ENCODE data around the gene TOLLIP.

TOLLIP gene

DNA sequence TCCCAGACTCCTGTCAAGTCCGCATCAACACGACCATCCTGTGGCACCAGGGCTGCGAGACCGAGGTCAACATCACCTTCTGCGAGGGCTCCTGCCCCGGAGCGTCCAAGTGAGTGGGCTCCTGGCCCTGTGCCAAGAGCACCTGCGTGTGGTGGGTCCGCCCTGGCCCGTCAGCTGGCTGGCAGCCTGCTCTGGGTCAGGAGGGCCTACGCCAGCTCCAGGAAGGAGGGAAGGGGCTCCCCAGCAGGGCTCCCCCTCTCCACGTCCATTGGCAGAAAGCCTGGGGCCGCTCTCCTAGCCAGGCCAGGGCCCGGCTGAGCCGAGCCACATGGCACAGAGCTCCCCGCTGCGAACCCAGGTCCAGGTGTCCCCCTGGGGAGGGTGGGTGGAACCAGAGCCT, 48.8 kb downstream of the TOLLIP start:
- no peak for TF ChIP-seq CEBPB (IDR thresholded peaks at IDR 0.05)
- TF ChIP-seq NFIC (IDR thresholded peaks at IDR 0.05), result peak; percentile 42

DNA sequence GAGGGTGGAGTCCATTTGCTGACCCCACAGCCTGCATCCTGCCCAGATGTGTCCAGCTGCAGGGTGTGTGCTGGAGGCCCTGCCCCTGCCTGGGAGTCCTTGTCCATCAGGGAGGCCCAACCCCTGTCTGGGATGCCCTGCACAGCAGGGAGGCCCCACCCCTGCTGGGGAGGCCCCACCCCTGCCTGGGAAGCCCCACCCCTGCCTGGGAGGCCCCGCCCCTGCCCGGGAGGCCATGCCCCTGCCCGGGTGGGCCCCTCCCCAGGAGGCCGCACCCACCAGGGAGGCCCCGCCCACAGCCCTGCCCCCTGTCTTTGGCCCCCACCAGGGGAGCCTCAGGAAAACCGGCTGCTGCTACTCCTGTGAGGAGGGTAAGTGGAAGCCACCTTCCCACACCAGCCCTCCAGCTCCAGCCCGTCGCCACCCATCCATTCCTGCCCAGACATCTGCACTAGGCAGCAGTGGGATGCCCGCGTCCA, 49.4 kb downstream of the TOLLIP start:
- TF ChIP-seq NFIC (IDR thresholded peaks at IDR 0.05) (no peak), TEAD4 (IDR thresholded peaks at IDR 0.05) (no peak), TCF12 (IDR thresholded peaks at IDR 0.05; ENCODE audit: low read depth) (no peak), EGR1 (IDR thresholded peaks at IDR 0.05) (no peak), TAF1 (IDR thresholded peaks at IDR 0.05; ENCODE audit: low read depth) (no peak), CREB1 (IDR thresholded peaks at IDR 0.05; ENCODE audit: low read depth) (no peak), EP300 (IDR thresholded peaks at IDR 0.05; ENCODE audit: borderline replicate concordance) (no peak), CEBPB (IDR thresholded peaks at IDR 0.05) (no peak), RAD21 (IDR thresholded peaks at IDR 0.05; ENCODE audit: low read depth) (no peak), FOXM1 (IDR thresholded peaks at IDR 0.05; ENCODE audit: borderline replicate concordance, low read depth) (no peak), ZBTB7A (IDR thresholded peaks at IDR 0.05; ENCODE audit: low read depth) (no peak), YY1 (IDR thresholded peaks at IDR 0.05; ENCODE audit: low read depth) (no peak)
- TF ChIP-seq, protein P1, sequence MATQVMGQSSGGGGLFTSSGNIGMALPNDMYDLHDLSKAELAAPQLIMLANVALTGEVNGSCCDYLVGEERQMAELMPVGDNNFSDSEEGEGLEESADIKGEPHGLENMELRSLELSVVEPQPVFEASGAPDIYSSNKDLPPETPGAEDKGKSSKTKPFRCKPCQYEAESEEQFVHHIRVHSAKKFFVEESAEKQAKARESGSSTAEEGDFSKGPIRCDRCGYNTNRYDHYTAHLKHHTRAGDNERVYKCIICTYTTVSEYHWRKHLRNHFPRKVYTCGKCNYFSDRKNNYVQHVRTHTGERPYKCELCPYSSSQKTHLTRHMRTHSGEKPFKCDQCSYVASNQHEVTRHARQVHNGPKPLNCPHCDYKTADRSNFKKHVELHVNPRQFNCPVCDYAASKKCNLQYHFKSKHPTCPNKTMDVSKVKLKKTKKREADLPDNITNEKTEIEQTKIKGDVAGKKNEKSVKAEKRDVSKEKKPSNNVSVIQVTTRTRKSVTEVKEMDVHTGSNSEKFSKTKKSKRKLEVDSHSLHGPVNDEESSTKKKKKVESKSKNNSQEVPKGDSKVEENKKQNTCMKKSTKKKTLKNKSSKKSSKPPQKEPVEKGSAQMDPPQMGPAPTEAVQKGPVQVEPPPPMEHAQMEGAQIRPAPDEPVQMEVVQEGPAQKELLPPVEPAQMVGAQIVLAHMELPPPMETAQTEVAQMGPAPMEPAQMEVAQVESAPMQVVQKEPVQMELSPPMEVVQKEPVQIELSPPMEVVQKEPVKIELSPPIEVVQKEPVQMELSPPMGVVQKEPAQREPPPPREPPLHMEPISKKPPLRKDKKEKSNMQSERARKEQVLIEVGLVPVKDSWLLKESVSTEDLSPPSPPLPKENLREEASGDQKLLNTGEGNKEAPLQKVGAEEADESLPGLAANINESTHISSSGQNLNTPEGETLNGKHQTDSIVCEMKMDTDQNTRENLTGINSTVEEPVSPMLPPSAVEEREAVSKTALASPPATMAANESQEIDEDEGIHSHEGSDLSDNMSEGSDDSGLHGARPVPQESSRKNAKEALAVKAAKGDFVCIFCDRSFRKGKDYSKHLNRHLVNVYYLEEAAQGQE (IDR thresholded peaks at IDR 0.05; ENCODE audit: low read depth), result no peak
- TF ChIP-seq, protein P2, sequence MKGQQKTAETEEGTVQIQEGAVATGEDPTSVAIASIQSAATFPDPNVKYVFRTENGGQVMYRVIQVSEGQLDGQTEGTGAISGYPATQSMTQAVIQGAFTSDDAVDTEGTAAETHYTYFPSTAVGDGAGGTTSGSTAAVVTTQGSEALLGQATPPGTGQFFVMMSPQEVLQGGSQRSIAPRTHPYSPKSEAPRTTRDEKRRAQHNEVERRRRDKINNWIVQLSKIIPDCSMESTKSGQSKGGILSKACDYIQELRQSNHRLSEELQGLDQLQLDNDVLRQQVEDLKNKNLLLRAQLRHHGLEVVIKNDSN (IDR thresholded peaks at IDR 0.05), result no peak
- TF ChIP-seq, protein P3, sequence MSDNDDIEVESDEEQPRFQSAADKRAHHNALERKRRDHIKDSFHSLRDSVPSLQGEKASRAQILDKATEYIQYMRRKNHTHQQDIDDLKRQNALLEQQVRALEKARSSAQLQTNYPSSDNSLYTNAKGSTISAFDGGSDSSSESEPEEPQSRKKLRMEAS (IDR thresholded peaks at IDR 0.05), result no peak; the same call in 1 of the 2 replicates

DNA sequence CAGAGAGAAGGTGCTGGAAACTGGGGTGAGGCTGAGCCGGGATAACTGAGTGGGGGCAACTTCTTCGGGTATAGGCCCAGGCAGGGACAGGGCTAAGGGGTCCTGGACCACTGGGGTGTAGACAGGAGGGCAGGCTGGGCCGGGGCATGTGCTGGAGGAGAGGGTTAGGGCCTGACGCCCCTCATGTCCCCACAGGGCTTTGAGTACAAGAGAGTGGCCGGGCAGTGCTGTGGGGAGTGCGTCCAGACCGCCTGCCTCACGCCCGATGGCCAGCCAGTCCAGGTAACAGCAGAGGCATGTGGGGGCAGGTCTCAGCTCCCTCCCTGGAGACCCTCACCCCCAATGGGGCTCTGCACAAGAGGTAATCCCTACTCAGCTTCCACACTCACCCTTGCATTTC, 49.9 kb downstream of the TOLLIP start:
- TF ChIP-seq TCF12 (IDR thresholded peaks at IDR 0.05; ENCODE audit: low read depth), result no peak
- TF ChIP-seq FOXM1 (IDR thresholded peaks at IDR 0.05; ENCODE audit: borderline replicate concordance, low read depth), result no peak
- TF ChIP-seq, protein P1 (IDR thresholded peaks at IDR 0.05; ENCODE audit: low read depth), result no peak
- TF ChIP-seq ZBTB7A (IDR thresholded peaks at IDR 0.05; ENCODE audit: low read depth), result peak; percentile 32; the same call in 1 of the 2 replicates
- no peak for TF ChIP-seq CREB1 (IDR thresholded peaks at IDR 0.05; ENCODE audit: low read depth)

DNA sequence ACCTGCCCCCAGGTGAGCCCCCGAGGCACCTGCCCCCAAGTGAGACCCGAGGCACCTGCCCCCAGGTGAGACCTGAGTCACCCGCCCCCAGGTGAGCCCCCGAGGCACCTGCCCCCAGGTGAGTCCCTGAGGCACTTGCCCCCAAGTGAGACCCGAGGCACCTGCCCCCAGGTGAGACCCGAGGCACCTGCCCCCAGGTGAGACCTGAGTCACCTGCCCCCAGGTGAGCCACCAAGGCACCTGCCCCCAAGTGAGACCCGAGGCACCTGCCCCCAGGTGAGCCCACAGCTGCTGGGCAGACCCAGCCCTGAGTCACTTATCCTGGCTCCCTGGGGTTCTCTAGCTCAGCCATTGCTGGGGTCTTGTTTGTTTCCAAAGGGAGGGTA, 50.4 kb downstream of the TOLLIP start:
- TF ChIP-seq, protein P3 (IDR thresholded peaks at IDR 0.05), result no peak
- TF ChIP-seq CEBPB (IDR thresholded peaks at IDR 0.05) (no peak), TAF1 (IDR thresholded peaks at IDR 0.05; ENCODE audit: low read depth) (no peak), NFIC (IDR thresholded peaks at IDR 0.05) (no peak), RAD21 (IDR thresholded peaks at IDR 0.05; ENCODE audit: low read depth) (no peak)
- TF ChIP-seq, protein P1 (IDR thresholded peaks at IDR 0.05; ENCODE audit: low read depth), result no peak
- TF ChIP-seq, protein P2 (IDR thresholded peaks at IDR 0.05), result no peak

DNA sequence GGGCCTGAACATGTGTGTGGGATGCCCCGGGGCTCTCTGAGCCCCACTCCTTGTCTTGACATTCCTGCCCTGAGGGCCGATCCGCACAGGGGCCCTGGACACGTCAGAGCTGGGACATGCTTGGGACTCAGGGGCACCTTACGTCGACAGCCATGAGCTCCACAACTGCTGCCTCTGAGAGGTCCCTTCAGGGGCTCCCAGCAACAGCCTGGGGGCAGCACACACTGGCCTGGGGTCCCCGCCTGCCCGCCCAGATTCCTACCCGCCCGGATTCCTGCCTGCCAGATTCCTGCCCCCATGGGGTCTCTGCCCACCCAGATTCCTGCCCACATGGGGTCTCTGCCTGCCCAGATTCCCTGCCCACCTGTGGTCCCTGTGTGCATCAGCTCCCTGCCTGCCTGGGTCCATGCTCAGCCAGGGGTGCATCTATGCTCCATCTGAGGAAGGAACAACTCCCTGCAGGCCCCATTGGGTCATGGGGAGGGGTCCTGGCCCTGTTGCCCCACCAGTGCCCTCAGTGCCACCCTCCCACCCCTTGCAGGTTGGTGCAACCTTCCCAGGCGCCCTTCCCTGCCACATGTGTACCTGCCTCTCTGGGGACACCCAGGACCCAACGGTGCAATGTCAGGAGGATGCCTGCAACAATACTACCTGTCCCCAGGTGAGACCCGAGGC, 50.9 kb downstream of the TOLLIP start:
- TF ChIP-seq TCF12 (IDR thresholded peaks at IDR 0.05; ENCODE audit: low read depth) (no peak), ZBTB7A (IDR thresholded peaks at IDR 0.05; ENCODE audit: low read depth) (no peak), CEBPB (IDR thresholded peaks at IDR 0.05) (no peak), EGR1 (IDR thresholded peaks at IDR 0.05) (no peak), FOXM1 (IDR thresholded peaks at IDR 0.05; ENCODE audit: borderline replicate concordance, low read depth) (no peak), RAD21 (IDR thresholded peaks at IDR 0.05; ENCODE audit: low read depth) (no peak), YY1 (IDR thresholded peaks at IDR 0.05; ENCODE audit: low read depth) (no peak), NFIC (IDR thresholded peaks at IDR 0.05) (no peak), TEAD4 (IDR thresholded peaks at IDR 0.05) (no peak), TAF1 (IDR thresholded peaks at IDR 0.05; ENCODE audit: low read depth) (no peak), EP300 (IDR thresholded peaks at IDR 0.05; ENCODE audit: borderline replicate concordance) (no peak), CREB1 (IDR thresholded peaks at IDR 0.05; ENCODE audit: low read depth) (no peak)
- TF ChIP-seq, protein P2 (IDR thresholded peaks at IDR 0.05), result no peak
- TF ChIP-seq, protein P3 (IDR thresholded peaks at IDR 0.05), result no peak
- TF ChIP-seq, protein P1 (IDR thresholded peaks at IDR 0.05; ENCODE audit: low read depth), result no peak

Measured in Ishikawa (cell line).